Karpas-422 (cell line): Measurements from ENCODE around the gene KIRREL3. TPM values are rescaled to one million over a fixed set of nuclear protein-coding genes. Genes with fewer than 3 reads are reported as not detected.

Experiments
- DNase-seq: peaks from one replicate; pipeline ENCODE4 v3.0.0-alpha.2; 2015
- H2AFZ ChIP-seq: fragments of 200-600 bp; sonication (generic); 2 replicates; pipeline ENCODE4 v1.6.1; 2014; ENCODE audit warnings: antibody characterized with exemption, low read length, mixed read lengths
- H3K27ac ChIP-seq: fragments of 200-600 bp; sonication (generic); 2 replicates; pipeline ENCODE4 v1.5.1; 2014; ENCODE audit warnings: mild to moderate bottlenecking, low read length, moderate library complexity
- H3K27me3 ChIP-seq: fragments of 200-600 bp; sonication (generic); 2 replicates; pipeline ENCODE4 v1.6.1; 2014; ENCODE audit warnings: low read length, mixed read lengths
- H3K36me3 ChIP-seq: fragments of 200-600 bp; sonication (generic); 2 replicates; pipeline ENCODE4 v1.6.1; 2014; ENCODE audit warnings: low read length, mixed read lengths; ENCODE audit not compliant: insufficient read depth
- H3K4me1 ChIP-seq: fragments of 200-600 bp; sonication (generic); 2 replicates; pipeline ENCODE4 v1.6.1; 2014; ENCODE audit warnings: mild to moderate bottlenecking, low read length, mixed read lengths
- H3K4me2 ChIP-seq: fragments of 200-600 bp; sonication (generic); 2 replicates; pipeline ENCODE4 v1.6.1; 2014; ENCODE audit warnings: low read length, low read depth, mild to moderate bottlenecking; ENCODE audit not compliant: poor library complexity, severe bottlenecking
- H3K4me3 ChIP-seq: fragments of 200-600 bp; sonication (generic); 2 replicates; pipeline ENCODE4 v1.5.1; 2014; ENCODE audit warnings: mild to moderate bottlenecking, antibody characterized with exemption, low read length, mixed read lengths
- H3K79me2 ChIP-seq: fragments of 200-600 bp; sonication (generic); 2 replicates; pipeline ENCODE4 v1.6.1; 2014; ENCODE audit warnings: mild to moderate bottlenecking, low read length, mixed read lengths
- H3K9ac ChIP-seq: fragments of 200-600 bp; sonication (generic); 2 replicates; pipeline ENCODE4 v1.6.0; 2014; ENCODE audit warnings: low read length
- H3K9me2 ChIP-seq: fragments of 200-600 bp; sonication (generic), shearing (Covaris generic); replicated peaks from 2 replicates; pipeline ENCODE4 v1.6.0; 2014; ENCODE audit warnings: mild to moderate bottlenecking, low read length, moderate library complexity; ENCODE audit not compliant: insufficient read depth
- H3K9me3 ChIP-seq: fragments of 300-700, 200-600 bp; sonication (generic); 2 replicates; pipeline ENCODE4 v1.6.1; 2014; ENCODE audit warnings: low read length, mixed read lengths
- H4K20me1 ChIP-seq: fragments of 200-600 bp; sonication (generic); 2 replicates; pipeline ENCODE4 v1.6.1; 2014; ENCODE audit warnings: mild to moderate bottlenecking, antibody characterized with exemption, low read length, low read depth; ENCODE audit not compliant: insufficient read depth
- total RNA-seq: library from RNA; depleted of rRNA; stranded (reverse); fragments of >200 nt; shearing (Covaris generic); gene quantifications from 2 replicates; pipeline ENCODE4 v1.2.3, GENCODE V29; 2014; ENCODE audit warnings: low replicate concordance

The KIRREL3 gene
- total RNA-seq, 1 experiment from 2014 or later: not detected

DNA sequence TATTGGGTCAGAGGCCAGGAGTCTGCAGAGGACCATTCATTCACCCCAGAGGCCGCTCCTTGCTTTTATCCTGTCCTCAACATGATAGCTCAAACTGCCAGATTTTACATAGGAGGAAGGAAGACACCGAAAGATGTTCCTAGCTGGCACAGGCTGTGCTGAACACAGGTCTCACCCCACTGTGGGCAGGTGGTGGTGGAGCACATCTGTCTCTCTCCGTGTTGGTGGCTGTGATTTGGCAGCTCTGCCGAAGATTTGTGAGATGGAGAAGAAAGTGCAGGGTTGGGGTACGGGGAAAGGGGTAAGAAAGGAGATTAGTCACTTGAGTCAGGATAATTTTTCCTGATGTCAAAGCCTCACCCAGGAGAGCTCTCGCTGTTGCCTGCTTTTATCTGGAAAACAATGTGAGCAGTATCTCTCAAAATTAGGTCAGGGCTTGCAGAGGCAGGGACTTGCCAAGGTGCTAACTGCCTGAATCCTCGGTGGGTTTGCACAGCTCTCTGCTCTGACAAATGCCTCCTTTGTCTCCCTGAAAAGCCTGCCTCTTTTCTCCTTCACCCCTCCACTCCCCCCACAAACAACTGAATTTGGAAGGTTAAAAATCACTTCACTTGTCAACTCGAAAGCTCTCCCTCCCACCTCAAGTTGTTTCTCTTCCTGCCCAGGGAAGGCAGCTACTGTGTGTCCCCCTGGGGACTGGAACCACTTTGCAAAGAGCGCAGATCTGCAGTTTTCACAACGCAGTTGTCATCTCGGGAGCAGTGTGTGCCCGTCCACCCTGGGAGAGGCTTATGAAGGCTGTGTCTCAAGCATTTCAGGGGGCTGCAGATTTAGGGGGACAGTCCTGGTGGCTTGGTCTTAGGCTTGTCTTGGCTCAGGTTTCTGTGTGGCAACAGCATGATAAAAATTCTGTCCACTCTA is 345.4 kb downstream of the KIRREL3 start:
- no peaks in the 10 kb centered on the region for H3K9me3 ChIP-seq
- peaks cover 39% of the 10 kb centered on the region for H3K4me1 ChIP-seq
- H3K4me2 ChIP-seq: peak overlapping the region; percentile 38
- H3K79me2 ChIP-seq: no peaks in the 10 kb centered on the region
- DNase-seq: no peak
- no peak overlapping the region for H3K27ac ChIP-seq
- H3K4me3 ChIP-seq: peak overlapping the region; percentile 9; the same call in 1 of the 2 replicates
- H3K9ac ChIP-seq: peak overlapping the region; percentile 30; the same call in 1 of the 2 replicates
- H2AFZ ChIP-seq: no peak overlapping the region
- no peaks in the 10 kb centered on the region for H3K9me2 ChIP-seq
- no peaks in the 10 kb centered on the region for H3K36me3 ChIP-seq
- no peaks in the 10 kb centered on the region for H3K27me3 ChIP-seq
- H4K20me1 ChIP-seq: no peaks in the 10 kb centered on the region

DNA sequence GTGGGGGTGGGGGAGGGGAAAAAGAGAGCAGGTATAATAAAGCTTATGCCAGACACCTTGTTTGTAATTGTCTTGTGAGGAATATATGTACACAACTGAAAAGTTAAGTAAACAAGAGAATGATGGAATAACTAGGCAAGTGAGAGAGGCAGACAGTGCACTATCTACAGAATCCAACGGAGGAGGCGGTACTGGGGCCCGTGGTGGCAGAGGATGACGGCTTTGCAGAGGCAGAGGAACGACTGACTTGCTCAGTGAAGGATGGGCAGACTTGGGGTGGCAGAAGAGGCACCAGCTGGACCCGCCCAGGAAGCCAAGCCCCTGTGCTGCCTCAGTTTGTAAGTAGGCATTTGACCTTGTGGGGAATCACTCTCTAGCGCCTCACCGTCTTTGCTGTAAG is 347.5 kb downstream of the KIRREL3 start:
- H3K36me3 ChIP-seq: no peaks in the 10 kb centered on the region
- H3K4me3 ChIP-seq: no peak overlapping the region
- no peaks in the 10 kb centered on the region for H3K9me2 ChIP-seq
- no peaks in the 10 kb centered on the region for H3K9me3 ChIP-seq
- no peak overlapping the region for H3K4me2 ChIP-seq
- H3K27me3 ChIP-seq: no peaks in the 10 kb centered on the region
- H3K27ac ChIP-seq: no peak overlapping the region
- no peak for DNase-seq
- no peak overlapping the region for H3K9ac ChIP-seq
- H3K4me1 ChIP-seq: peaks cover 44% of the 10 kb centered on the region
- H2AFZ ChIP-seq: no peak overlapping the region
- H4K20me1 ChIP-seq: no peaks in the 10 kb centered on the region
- no peaks in the 10 kb centered on the region for H3K79me2 ChIP-seq

DNA sequence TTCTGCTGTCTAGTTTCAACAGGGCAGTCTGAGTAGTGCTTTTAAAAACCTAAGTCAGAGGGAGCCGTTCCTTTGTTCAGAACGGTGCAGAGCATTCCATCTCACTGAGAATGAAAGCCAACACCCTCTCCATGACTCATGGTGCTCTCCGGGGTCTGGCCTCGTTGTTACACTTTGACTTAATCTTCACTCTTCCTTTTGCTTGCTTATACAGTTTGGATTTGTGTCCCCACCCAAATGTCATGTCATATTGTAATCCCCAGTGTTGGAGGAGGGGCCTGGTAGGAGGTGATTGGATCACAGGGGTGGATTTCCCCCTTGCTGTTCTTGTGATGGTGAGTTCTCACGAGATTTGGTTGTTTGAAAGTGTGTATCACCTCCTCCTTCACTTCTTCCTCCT is 352.8 kb downstream of the KIRREL3 start:
- no peak for DNase-seq
- H3K9ac ChIP-seq: no peak overlapping the region
- H3K9me3 ChIP-seq: no peaks in the 10 kb centered on the region
- no peak overlapping the region for H3K4me2 ChIP-seq
- H4K20me1 ChIP-seq: no peaks in the 10 kb centered on the region
- peaks cover 20% of the 10 kb centered on the region for H3K4me1 ChIP-seq
- no peak overlapping the region for H3K4me3 ChIP-seq
- H3K27ac ChIP-seq: no peak overlapping the region
- H3K27me3 ChIP-seq: no peaks in the 10 kb centered on the region
- H3K9me2 ChIP-seq: no peaks in the 10 kb centered on the region
- H3K79me2 ChIP-seq: no peaks in the 10 kb centered on the region
- H2AFZ ChIP-seq: no peak overlapping the region
- no peaks in the 10 kb centered on the region for H3K36me3 ChIP-seq

DNA sequence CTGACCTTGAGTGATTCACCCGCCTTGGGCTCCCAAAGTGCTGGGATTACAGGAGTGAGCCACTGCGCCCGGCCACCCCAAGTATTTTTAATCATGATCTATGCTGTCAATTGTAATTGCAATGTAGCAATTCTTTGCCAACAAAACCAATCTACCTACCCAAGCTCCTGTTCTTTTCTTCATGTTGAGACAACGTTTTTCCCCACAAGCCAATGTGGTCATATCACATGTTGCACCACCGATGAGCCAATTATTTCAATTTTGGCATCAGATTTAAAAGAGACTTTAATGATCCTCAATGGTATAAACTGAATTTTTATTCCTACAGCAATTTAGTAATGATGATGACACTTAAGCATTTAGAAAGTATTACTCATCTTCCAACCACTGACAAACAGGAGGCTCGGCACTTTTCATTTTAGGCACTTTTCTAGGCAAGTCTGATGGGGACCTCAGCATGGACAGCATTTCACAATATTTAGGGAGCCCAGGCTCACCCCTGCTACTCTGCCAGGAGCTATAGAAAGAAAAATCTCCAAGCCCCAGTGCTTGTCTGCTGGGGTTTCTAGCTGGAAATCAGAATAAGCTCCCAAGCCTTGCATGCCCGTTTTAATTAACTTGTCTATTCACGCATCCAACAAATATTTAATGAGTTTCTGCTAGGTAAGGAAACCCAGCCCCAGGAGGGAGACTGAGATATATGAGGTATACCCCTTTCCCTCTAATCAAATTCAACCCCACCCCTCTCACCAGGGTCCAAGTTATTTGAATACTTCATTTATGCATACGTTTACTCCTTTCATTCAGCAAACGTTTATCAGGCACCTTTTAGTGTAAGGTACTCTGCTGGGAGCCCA is 353.6 kb downstream of the KIRREL3 start:
- H3K27me3 ChIP-seq: no peaks in the 10 kb centered on the region
- H2AFZ ChIP-seq: no peak overlapping the region
- no peaks in the 10 kb centered on the region for H3K36me3 ChIP-seq
- no peak overlapping the region for H3K9ac ChIP-seq
- DNase-seq: no peak
- H4K20me1 ChIP-seq: no peaks in the 10 kb centered on the region
- H3K4me1 ChIP-seq: peaks cover 20% of the 10 kb centered on the region
- H3K27ac ChIP-seq: no peak overlapping the region
- no peaks in the 10 kb centered on the region for H3K79me2 ChIP-seq
- no peaks in the 10 kb centered on the region for H3K9me3 ChIP-seq
- no peak overlapping the region for H3K4me2 ChIP-seq
- H3K4me3 ChIP-seq: no peak overlapping the region
- no peaks in the 10 kb centered on the region for H3K9me2 ChIP-seq

DNA sequence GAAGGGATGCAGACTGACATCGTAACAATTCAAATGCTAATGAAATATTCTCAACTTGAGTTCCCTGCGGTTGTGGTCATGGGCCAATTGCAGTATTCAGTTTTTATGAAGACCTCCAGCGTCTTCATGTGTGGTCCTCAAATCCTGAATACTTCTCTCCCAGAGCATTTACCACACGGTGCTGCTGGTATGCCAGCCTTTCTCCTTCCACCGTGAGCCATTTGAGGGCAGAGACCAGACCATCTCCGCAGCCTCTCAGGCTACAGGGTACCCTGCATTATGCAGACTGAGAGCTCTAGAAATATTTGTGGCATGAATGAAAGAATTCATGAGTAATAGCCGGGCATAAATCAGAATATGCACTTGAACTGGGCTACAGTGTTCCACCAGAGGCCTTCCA is 355.4 kb downstream of the KIRREL3 start:
- no peaks in the 10 kb centered on the region for H3K79me2 ChIP-seq
- no peaks in the 10 kb centered on the region for H4K20me1 ChIP-seq
- H2AFZ ChIP-seq: no peak overlapping the region
- no peak overlapping the region for H3K27ac ChIP-seq
- H3K27me3 ChIP-seq: no peaks in the 10 kb centered on the region
- no peaks in the 10 kb centered on the region for H3K36me3 ChIP-seq
- no peak overlapping the region for H3K4me3 ChIP-seq
- no peak overlapping the region for H3K4me2 ChIP-seq
- no peaks in the 10 kb centered on the region for H3K9me3 ChIP-seq
- no peak for DNase-seq
- H3K4me1 ChIP-seq: peaks cover 21% of the 10 kb centered on the region
- no peak overlapping the region for H3K9ac ChIP-seq
- no peaks in the 10 kb centered on the region for H3K9me2 ChIP-seq

DNA sequence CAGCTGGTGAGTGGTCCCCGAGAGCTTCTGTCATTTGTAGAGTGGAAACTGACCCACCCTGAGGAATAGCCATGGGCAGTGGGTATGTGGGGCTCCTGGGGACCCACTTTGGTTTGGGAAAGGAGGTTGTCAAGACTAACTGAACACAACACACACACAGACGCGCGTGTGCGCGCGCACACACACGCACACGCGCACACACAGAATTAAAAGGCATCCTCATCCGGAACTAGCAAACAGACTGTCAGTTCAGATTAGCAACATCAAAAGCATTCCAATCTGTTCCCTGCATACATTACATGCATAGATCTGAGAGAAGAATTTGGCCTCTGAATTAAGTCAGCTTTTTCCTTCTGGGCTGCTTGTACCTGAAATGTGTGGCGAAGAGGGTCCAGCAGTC is 360.4 kb downstream of the KIRREL3 start:
- H3K4me2 ChIP-seq: no peak overlapping the region
- no peak overlapping the region for H3K27ac ChIP-seq
- H4K20me1 ChIP-seq: no peaks in the 10 kb centered on the region
- H3K27me3 ChIP-seq: no peaks in the 10 kb centered on the region
- peaks cover 50% of the 10 kb centered on the region for H3K4me1 ChIP-seq
- H3K4me3 ChIP-seq: no peak overlapping the region
- H3K79me2 ChIP-seq: no peaks in the 10 kb centered on the region
- no peaks in the 10 kb centered on the region for H3K36me3 ChIP-seq
- H2AFZ ChIP-seq: no peak overlapping the region
- no peaks in the 10 kb centered on the region for H3K9me2 ChIP-seq
- no peaks in the 10 kb centered on the region for H3K9me3 ChIP-seq
- no peak overlapping the region for H3K9ac ChIP-seq
- no peak for DNase-seq

DNA sequence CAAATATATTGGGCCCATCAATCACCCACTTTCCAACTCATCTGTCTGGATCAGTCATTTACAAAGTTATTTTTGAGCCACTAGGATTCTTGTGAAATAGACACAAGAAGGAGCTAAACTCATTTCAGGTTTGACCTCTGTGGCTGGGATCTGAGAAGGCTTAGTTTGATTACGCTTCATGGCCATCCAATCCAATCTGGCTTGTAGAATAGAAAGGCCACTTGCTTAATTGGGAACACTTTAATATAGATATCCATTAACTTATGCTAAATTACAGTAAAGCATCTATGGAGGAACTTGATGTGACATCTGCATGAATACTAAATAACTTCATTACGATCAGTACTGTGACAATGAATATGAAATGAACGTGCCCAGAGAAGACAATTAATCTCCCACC is 360.9 kb downstream of the KIRREL3 start:
- Histone ChIP-seq H3K79me2 (no peaks in the 10 kb centered on the region), H3K4me2 (no peak overlapping the region), H3K27me3 (no peaks in the 10 kb centered on the region), H3K4me3 (no peak overlapping the region), H3K9me2 (no peaks in the 10 kb centered on the region), H3K4me1 (peaks cover 55% of the 10 kb centered on the region), H3K9me3 (no peaks in the 10 kb centered on the region), H2AFZ (no peak overlapping the region), H4K20me1 (no peaks in the 10 kb centered on the region), H3K9ac (no peak overlapping the region), H3K36me3 (no peaks in the 10 kb centered on the region), H3K27ac (no peak overlapping the region)
- DNase-seq: no peak

DNA sequence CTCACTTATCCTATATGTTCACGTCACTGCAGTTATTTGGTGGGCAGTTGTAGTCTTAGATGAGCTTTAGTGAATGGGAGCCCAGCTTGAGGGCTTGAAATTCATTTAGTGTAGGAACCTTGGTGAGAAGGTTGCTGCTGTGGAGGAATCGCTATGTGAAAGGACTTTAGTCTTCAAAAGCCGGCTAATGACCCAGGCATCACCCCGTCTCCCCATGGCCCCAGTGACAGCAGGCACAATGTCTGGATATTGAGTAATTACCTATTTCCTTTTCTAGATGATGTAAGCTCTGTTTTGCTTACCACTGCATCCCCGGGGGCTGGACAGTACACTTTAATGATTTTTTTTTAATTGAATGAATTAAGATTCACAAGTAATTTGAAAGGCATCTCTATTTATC is 361.9 kb downstream of the KIRREL3 start:
- Histone ChIP-seq H3K4me1 (peaks cover 59% of the 10 kb centered on the region), H3K9me2 (no peaks in the 10 kb centered on the region), H3K36me3 (no peaks in the 10 kb centered on the region), H3K27ac (no peak overlapping the region), H3K27me3 (no peaks in the 10 kb centered on the region), H2AFZ (no peak overlapping the region), H3K9me3 (no peaks in the 10 kb centered on the region), H3K79me2 (no peaks in the 10 kb centered on the region), H3K9ac (no peak overlapping the region), H3K4me2 (peak overlapping the region; percentile 29), H4K20me1 (no peaks in the 10 kb centered on the region), H3K4me3 (no peak overlapping the region)
- DNase-seq: no peak
